HG03439 (cell line): Measurements from ENCODE around the gene TTC28.
"Not testable (repeated sequence)": the region's sequence is repeated elsewhere in the genome, so short reads cannot be mapped to it uniquely, and the experiment has no call there.

Experiments used
- ATAC-seq: cut with Tn5 transposase; IDR thresholded peaks from one replicate; pipeline ENCODE4 v1.9.1; 2021; ENCODE audit warnings: mild to moderate bottlenecking, moderate library complexity; ENCODE audit not compliant: unreplicated experiment

Gene TTC28

GRCh38 chr22:28679611-28680287, at the start of gene TTC28:
Gene TTC28 (minus strand): TSS chr22:28679840. CDS start chr22:28679723, 117 bp downstream.
- not testable (repeated sequence) for ATAC-seq

- no peak for ATAC-seq
Observed at GRCh38 chr22:28728621-28729313, 49.1 kb upstream of the TTC28 start.

- ATAC-seq: no peak
Observed at GRCh38 chr22:28728002-28728401, 48.4 kb upstream of the TTC28 start.

DNA sequence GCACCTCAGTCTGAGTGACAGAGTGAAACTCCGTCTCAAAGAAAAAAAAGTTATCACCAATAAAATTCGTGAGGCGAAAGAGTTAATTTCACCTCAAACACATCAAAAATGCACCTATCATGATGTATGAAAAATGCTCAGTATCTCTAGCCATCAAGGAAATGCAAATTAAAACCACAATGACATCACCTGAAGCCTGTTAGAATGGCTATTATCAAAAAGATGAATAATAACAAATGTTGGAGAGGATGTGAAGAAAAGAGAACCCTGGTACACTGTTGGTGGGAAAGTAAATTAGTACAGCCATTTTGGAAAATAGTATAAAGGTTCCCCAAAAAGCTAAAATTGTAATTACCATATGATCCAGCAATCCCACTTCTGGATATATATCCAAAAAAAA, 38.4 kb upstream of the TTC28 start:
- no peak for ATAC-seq

GRCh38 chr22:28716686-28717085, 37.0 kb upstream of the TTC28 start:
- ATAC-seq: no peak

- no peak for ATAC-seq
Observed at GRCh38 chr22:28715611-28716010, 36.0 kb upstream of the TTC28 start.

- no peak for ATAC-seq
Observed at GRCh38 chr22:28714043-28714628, 34.5 kb upstream of the TTC28 start.

GRCh38 chr22:28711820-28712777, 32.5 kb upstream of the TTC28 start:
- no peak for ATAC-seq

- no peak for ATAC-seq
Observed at GRCh38 chr22:28711341-28711740, 31.7 kb upstream of the TTC28 start.

- ATAC-seq: no peak
Observed at GRCh38 chr22:28710576-28711191, 31.0 kb upstream of the TTC28 start.

GRCh38 chr22:28710107-28710506, 30.5 kb upstream of the TTC28 start:
- no peak for ATAC-seq

DNA sequence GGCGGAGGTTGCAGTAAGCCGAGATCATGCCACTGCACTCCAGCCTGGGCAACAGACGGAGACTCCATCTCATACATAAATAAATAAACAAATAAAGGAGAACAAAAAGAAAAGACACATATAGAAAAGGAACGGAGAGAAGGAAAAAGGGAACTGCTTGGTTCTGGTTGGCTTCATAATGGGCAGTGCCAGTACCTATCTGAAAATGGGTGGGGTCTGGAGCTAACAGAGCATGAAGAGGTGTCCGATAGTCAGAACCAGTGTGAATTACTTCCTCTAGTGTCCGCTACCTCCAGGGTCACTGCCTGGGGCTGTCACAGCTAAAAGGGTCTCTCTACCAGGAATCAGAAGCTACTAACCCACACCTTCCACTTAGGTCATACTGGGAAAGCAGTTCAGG, 27.2 kb upstream of the TTC28 start:
- ATAC-seq: no peak

GRCh38 chr22:28703436-28703835, 23.8 kb upstream of the TTC28 start:
- ATAC-seq: no peak

DNA sequence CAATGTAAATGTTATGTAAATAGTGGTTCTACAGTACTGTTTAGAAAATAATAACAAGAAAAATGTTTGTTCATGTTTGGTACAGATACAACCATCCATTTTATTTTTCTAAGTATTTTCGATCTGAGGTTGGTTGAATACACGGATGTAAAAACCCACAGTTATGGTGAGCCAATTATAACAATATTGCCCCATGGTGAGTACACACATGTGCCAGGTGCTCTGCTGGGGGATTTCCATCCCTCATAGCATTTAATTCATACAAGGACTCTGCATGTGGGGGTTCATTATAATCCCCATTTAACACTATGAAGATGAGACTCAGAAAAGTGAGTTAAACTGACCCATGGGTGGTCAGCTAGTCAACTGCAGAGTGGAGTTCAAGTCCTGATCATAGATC, 23.3 kb upstream of the TTC28 start:
- ATAC-seq: no peak

GRCh38 chr22:28693041-28693760, 13.6 kb upstream of the TTC28 start:
- not testable (repeated sequence) for ATAC-seq

DNA sequence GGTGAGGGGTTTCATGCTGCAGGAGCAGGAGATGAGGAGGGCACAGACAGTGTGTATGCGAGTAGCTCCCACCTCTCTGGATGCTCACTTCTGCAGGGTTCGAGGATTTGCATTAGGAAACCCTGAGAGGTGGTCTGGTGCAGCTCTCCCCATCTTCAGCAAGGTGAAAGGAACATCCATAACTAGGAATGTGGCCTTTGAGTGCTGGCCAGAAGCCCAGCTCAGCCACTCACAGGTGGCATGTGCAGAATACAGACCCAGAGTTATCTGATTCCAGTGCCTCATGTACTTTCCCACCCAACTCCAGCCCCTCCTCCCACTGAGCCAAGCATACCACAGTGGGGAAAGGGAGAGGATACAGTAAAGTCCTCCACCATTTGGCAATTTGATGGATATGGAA, 10.2 kb upstream of the TTC28 start:
- not testable (repeated sequence) for ATAC-seq

GRCh38 chr22:28682966-28683365, 3.3 kb upstream of the TTC28 start:
- ATAC-seq: not testable (repeated sequence)

DNA sequence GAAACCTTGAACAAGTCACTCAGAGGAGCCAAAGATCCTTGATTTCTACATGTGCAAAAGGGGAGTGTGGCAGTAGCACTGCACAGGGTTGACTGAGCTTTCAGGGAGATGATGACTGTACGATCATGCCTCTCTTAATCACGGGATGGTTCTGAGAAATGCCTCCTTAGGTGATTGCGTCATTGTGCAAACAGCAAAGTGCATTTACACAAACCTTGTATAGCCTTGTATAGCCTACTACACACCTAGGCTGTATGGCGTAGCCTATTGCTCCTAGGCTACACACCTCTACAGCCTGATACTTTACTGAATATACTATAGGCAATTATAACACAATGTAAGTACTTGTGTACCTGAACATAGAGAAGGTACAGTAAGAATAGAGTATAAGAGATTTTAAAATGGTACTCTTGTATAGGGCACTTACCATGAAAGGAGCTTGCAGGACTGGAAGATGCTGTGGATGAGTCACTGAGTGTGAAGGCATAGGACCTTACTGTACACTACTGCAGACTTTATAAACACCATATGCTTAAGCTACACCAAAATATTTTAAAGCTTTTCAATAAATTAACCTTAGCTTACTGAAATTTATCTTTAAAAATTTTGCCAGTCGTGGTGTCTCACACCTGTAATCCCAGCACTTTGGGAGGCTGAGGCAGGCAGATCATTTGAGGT, 1.3 kb upstream of the TTC28 start:
- ATAC-seq: not testable (repeated sequence)
